Osteoblast (primary cell): ENCODE data around the gene ST6GAL1. TPM values are rescaled to one million over a fixed set of nuclear protein-coding genes. Genes with fewer than 3 reads are reported as not detected.
"Not testable (repeated sequence)": the region's sequence is repeated elsewhere in the genome, so short reads cannot be mapped to it uniquely, and the experiment has no call there.

Source experiments
- DNase-seq: peaks from one replicate; pipeline ENCODE4 v3.0.0; 2011; ENCODE audit warnings: low spot score, mixed read lengths; ENCODE audit not compliant: insufficient read length; ENCODE audit errors: missing footprints
- H2AFZ ChIP-seq: 2 replicates; pipeline ENCODE4 v1.6.0; 2011; ENCODE audit warnings: mild to moderate bottlenecking, low read length
- H3K27ac ChIP-seq: 2 replicates; pipeline ENCODE4 v1.5.1; 2011; ENCODE audit warnings: mild to moderate bottlenecking, low read depth, low read length, moderate library complexity
- H3K27me3 ChIP-seq: 2 replicates; pipeline ENCODE4 v1.6.0; 2012; ENCODE audit warnings: mild to moderate bottlenecking, control low read depth, inconsistent platforms, low read length, moderate library complexity; ENCODE audit not compliant: insufficient read depth
- H3K36me3 ChIP-seq: 2 replicates; pipeline ENCODE4 v1.5.1; 2011; ENCODE audit warnings: mild to moderate bottlenecking, low read length, control low read depth, moderate library complexity; ENCODE audit not compliant: insufficient read depth
- H3K4me1 ChIP-seq: 2 replicates; pipeline ENCODE4 v1.5.1; 2011; ENCODE audit warnings: mild to moderate bottlenecking, low read length, control low read depth, moderate library complexity; ENCODE audit not compliant: insufficient read depth
- H3K4me2 ChIP-seq: 2 replicates; pipeline ENCODE4 v1.6.0; 2011; ENCODE audit warnings: mild to moderate bottlenecking, low read length; ENCODE audit not compliant: insufficient read depth
- H3K4me3 ChIP-seq: fragments of 200-600 bp; sonication (generic); 3 replicates; pipeline ENCODE4 v1.5.1; 2012; ENCODE audit warnings: mild to moderate bottlenecking, low read length, inconsistent platforms; ENCODE audit not compliant: insufficient read depth
- H3K79me2 ChIP-seq: 2 replicates; pipeline ENCODE4 v1.6.0; 2012; ENCODE audit warnings: mild to moderate bottlenecking, low read length, control low read depth, inconsistent platforms; ENCODE audit not compliant: insufficient read depth
- H3K9me3 ChIP-seq: 2 replicates; pipeline ENCODE4 v1.5.1; 2011; ENCODE audit warnings: low read depth, low read length, control low read depth
- H4K20me1 ChIP-seq: 2 replicates; pipeline ENCODE4 v1.6.0; 2012; ENCODE audit warnings: mild to moderate bottlenecking, low read length, control low read depth; ENCODE audit not compliant: insufficient read depth
- total RNA-seq: library from RNA; depleted of rRNA; stranded (reverse); fragments of >200 nt; gene quantifications from 2 replicates; pipeline ENCODE4 v1.2.3, GENCODE V29; 2012
- TF ChIP-seq, protein P1 (sequence below): IDR thresholded peaks from 2 replicates; pipeline ENCODE4 v1.5.1; 2011; ENCODE audit warnings: mild to moderate bottlenecking, low read depth, low read length, moderate library complexity; ENCODE audit errors: extremely low read depth

ST6GAL1 gene
- total RNA-seq, 1 donor: 8.0 TPM

DNA sequence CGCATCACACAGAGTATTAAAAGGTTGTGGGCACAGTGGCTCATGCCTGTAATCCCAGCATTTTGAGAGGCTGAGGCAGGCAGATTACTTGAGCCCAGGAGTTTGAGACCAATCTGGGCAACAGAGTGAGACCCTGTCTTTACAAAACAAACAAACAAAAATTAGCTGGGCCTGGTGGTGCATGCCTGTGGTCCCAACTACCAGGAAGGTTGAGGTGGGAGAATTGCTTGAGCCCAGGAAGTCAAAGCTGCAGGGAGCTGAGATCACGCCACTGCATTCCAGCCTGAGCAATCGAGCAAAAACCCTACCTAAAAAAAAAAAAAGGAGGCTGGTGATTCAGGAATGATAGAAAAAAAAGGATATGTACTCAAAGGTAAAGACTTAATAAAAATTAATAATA, 28.2 kb upstream of the ST6GAL1 start:
- TF ChIP-seq, protein P1, sequence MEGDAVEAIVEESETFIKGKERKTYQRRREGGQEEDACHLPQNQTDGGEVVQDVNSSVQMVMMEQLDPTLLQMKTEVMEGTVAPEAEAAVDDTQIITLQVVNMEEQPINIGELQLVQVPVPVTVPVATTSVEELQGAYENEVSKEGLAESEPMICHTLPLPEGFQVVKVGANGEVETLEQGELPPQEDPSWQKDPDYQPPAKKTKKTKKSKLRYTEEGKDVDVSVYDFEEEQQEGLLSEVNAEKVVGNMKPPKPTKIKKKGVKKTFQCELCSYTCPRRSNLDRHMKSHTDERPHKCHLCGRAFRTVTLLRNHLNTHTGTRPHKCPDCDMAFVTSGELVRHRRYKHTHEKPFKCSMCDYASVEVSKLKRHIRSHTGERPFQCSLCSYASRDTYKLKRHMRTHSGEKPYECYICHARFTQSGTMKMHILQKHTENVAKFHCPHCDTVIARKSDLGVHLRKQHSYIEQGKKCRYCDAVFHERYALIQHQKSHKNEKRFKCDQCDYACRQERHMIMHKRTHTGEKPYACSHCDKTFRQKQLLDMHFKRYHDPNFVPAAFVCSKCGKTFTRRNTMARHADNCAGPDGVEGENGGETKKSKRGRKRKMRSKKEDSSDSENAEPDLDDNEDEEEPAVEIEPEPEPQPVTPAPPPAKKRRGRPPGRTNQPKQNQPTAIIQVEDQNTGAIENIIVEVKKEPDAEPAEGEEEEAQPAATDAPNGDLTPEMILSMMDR: no peak
- no peaks in the 10 kb centered on the region for H4K20me1 ChIP-seq
- no peaks in the 10 kb centered on the region for H3K36me3 ChIP-seq
- H3K27me3 ChIP-seq: no peaks in the 10 kb centered on the region
- no peaks in the 10 kb centered on the region for H3K9me3 ChIP-seq
- H3K4me2 ChIP-seq: no peak overlapping the region
- no peak overlapping the region for H3K4me3 ChIP-seq
- H2AFZ ChIP-seq: no peak overlapping the region
- H3K79me2 ChIP-seq: no peaks in the 10 kb centered on the region
- DNase-seq: no peak
- no peaks in the 10 kb centered on the region for H3K4me1 ChIP-seq
- no peak overlapping the region for H3K27ac ChIP-seq

DNA sequence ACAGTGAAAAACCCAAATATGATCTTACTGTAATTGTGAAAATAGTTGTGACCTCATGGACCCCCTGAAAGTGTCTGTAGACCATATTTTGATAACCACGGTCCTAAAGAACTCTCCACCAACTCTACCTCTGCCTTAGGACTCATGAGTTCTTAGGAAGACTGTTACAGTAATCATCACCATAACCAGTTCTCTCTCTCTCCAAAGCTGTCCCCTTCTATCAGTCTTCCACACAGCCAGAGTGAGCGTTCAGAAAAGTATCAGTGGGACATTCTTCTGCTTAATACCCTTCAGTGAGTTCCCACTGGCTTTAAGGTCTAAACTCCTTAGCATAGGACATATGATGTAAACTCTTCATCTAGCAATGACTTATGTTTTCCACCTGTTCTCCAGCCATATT, 27.6 kb upstream of the ST6GAL1 start:
- Histone ChIP-seq H3K9me3 (no peaks in the 10 kb centered on the region), H3K4me1 (no peaks in the 10 kb centered on the region), H2AFZ (no peak overlapping the region), H3K27me3 (no peaks in the 10 kb centered on the region), H3K79me2 (no peaks in the 10 kb centered on the region), H3K4me3 (no peak overlapping the region), H3K36me3 (no peaks in the 10 kb centered on the region), H3K27ac (no peak overlapping the region), H4K20me1 (no peaks in the 10 kb centered on the region), H3K4me2 (no peak overlapping the region)
- DNase-seq: no peak
- TF ChIP-seq, protein P1: no peak

DNA sequence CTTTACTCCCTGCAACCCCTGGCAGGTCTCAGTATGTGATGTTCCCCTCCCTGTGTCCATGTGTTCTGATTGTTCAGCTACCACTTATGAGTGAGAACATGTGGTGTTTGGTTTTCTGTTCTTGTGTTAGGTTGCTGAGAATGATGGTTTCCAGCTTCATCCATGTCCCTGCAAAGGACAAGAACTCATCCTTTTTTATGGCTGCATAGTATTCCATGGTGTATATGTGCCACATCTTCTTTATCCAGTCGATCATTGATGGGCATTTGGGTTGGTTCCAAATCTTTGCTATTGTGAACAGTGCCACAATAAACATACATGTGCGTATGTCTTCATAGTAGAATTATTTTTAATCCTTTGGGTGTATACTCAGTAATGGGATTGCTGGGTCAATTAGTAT, 26.6 kb upstream of the ST6GAL1 start:
- H3K36me3 ChIP-seq, H3K4me2 ChIP-seq, DNase-seq, H3K27ac ChIP-seq, H3K27me3 ChIP-seq, H3K4me1 ChIP-seq, H3K79me2 ChIP-seq, H3K9me3 ChIP-seq, H4K20me1 ChIP-seq, H3K4me3 ChIP-seq, H2AFZ ChIP-seq: not testable (repeated sequence)

DNA sequence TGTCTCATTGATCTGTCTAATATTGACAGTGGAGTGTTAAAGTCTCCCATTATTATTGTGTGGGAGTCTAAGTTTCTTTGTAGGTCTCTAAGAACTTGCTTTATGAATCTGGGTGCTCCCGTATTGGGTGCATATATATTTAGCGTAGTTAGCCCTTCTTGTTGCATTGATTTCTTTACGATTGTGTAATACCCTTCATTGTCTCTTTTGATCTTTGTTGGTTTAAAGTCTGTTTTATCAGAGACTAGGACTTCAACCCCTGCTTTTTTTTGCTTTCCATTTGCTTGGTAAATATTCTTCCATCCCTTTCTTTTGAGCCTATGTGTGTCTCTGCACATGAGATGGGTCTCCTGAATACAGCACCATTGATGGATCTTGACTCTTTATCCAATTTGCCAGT, 23.3 kb upstream of the ST6GAL1 start:
- H3K27me3 ChIP-seq, H3K9me3 ChIP-seq, H3K4me2 ChIP-seq, H3K4me3 ChIP-seq, H3K79me2 ChIP-seq, H2AFZ ChIP-seq, H4K20me1 ChIP-seq, H3K27ac ChIP-seq, H3K4me1 ChIP-seq, H3K36me3 ChIP-seq, DNase-seq: not testable (repeated sequence)

DNA sequence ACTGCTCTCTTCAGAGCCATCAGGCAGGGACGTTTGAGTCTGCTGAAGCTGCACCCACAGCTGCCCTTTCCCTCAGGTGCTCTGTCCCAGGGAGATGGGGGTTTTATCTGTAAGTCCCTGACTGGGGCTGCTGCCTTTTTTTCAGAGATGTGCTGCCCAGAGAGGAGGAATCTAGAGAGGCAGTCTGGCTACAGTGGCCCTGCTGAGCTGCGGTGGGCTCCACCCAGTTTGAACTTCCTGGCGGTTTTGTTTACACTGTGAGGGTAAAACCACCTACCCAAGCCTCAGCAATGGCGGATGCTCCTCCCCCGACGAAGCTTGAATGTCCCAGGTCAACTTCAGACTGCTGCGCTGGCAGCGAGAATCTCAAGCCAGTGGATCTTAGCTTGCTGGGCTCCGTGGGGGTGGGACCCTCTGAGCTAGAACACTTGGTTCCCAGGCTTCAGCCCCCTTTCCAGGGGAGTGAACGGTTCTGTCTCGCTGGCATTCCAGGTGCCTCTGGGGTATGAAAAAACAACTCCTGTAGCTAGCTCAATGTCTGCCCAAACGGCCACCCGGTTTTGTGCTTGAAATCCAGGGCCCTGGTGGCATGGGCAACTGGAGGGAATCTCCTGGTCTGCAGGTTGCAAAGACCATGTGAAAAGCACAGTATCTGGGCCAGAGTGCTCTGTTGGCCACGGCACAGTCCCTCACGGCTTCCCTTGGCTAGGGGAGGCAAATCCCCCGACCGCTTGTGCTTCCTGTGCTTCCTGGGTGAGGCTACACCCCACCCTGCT, 21.1 kb upstream of the ST6GAL1 start:
- H3K27ac ChIP-seq: no peak overlapping the region
- no peaks in the 10 kb centered on the region for H3K9me3 ChIP-seq
- H2AFZ ChIP-seq: no peak overlapping the region
- TF ChIP-seq, protein P1: no peak
- no peaks in the 10 kb centered on the region for H3K27me3 ChIP-seq
- no peaks in the 10 kb centered on the region for H4K20me1 ChIP-seq
- H3K4me3 ChIP-seq: no peak overlapping the region
- no peak for DNase-seq
- no peaks in the 10 kb centered on the region for H3K4me1 ChIP-seq
- no peak overlapping the region for H3K4me2 ChIP-seq
- H3K79me2 ChIP-seq: no peaks in the 10 kb centered on the region
- H3K36me3 ChIP-seq: no peaks in the 10 kb centered on the region
